GM19468 (cell line): ENCODE data around the gene PPFIA2.

Experiments
- ATAC-seq: cut with Tn5 transposase; IDR thresholded peaks from one replicate; pipeline ENCODE4 v1.9.1; 2021; ENCODE audit warnings: mild to moderate bottlenecking, moderate library complexity, moderate number of reproducible peaks; ENCODE audit not compliant: unreplicated experiment; ENCODE audit errors: extremely low read depth

The PPFIA2 gene

GRCh38 chr12:81759190-81760051 is at the start of gene PPFIA2:
TSS of gene PPFIA2 (minus strand) at chr12:81759350.
- ATAC-seq, result no peak

- no peak for ATAC-seq
Observed at GRCh38 chr12:81800298-81801148, 41.4 kb upstream of the PPFIA2 start.

DNA sequence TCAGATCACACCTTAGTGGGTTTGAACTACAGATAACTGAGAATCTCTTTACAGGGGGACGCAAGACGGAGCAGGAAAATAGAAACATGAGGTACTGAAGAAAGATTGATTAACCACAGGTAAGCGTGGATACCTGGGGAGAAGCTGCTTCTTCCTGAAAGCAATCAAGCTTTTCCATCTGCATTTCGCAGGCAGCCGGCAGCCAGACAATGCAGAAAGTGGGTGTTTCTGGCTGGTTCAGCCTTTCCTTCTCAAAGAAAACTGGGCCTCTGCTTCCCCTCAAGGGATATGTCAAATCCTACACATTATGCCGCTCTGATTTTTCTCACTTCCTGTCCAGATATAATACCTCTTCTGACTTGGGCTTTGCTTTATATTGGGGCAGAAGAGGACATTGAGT is 39.1 kb upstream of the PPFIA2 start:
- ATAC-seq, result no peak

GRCh38 chr12:81797100-81797499 is 38.0 kb upstream of the PPFIA2 start:
- ATAC-seq, result no peak

GRCh38 chr12:81792666-81793065 is 33.5 kb upstream of the PPFIA2 start:
- no peak for ATAC-seq

GRCh38 chr12:81779216-81779615 is 20.1 kb upstream of the PPFIA2 start:
- ATAC-seq, result no peak

DNA sequence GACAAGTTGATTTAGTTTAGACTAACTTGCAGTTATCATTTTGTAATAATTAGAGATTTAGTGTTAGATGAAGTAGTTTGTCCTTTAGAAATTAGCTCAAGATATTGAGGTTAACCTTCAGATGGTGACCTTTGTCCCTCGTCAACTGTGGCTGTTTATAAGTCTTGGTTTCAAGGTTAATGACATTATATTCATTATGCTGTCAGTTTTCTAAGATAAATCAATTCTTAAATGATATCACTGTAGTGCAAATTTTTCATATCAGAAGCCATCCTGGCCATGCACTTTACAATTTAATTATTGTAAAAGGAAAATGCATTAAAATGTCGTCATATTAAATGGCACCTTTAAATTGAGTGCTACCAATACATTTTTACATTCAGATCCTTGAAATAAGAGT is 19.6 kb upstream of the PPFIA2 start:
- ATAC-seq, result no peak

DNA sequence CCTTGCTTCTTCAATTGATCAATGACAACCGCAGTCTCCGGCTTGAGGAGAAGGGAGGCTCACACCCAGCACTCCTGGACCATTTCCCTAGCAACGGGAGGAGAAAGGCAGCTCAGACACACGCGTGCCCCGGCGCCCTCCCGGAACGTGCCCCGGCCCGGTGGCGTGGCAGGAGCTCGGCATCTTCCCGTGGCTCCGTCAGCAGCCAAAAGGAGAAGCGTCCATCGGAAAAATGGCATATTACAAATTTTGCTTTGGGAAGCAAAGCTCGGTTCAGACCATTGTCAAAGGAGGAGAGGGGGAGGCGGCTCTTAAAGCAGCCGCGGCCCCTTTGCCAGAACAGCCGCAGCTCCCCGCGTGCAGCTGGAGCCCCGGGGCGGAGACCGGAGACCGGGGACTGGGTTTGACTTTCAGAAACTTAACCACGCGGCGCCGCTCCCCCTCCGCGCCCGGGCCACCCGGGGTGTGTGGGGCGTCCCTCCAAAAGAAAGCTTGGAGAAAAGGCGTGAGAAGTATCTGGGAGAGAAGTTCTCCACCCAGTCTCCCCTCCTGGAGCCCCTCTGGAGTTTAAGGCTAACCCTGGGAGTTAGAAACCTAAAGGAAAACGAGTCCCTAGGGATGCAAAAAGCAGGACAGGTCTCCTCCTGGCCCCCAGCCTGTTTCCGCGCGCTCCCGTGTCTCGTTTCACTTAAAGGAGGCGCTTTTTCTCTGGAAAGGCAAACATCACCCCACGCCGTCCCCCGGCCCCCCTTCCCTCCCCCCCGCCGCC is 545 bp downstream of the PPFIA2 start:
- ATAC-seq, result no peak

GRCh38 chr12:81757731-81758365 is 1.3 kb downstream of the PPFIA2 start:
- ATAC-seq, result no peak

- no peak for ATAC-seq
Observed at GRCh38 chr12:81729781-81730180, 29.4 kb downstream of the PPFIA2 start.

DNA sequence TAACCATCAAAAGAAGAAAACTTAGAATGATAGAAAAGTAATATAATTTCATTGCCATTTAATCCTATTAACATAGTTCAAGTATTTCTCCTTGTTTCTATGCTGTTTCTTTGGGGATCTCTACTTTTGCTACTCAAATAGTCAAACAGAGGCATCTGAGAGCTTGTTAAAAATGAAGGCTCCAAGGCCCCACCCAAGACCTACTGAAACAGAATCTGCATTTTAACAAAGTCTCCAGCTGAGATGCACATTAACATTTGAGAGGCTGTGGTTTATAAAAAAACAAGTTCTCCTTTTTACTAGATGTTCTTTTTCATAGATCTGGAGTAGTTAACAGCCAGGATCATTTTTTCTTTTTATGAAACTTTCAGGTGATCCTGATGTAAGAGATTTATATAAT is 31.8 kb downstream of the PPFIA2 start:
- ATAC-seq, result no peak

DNA sequence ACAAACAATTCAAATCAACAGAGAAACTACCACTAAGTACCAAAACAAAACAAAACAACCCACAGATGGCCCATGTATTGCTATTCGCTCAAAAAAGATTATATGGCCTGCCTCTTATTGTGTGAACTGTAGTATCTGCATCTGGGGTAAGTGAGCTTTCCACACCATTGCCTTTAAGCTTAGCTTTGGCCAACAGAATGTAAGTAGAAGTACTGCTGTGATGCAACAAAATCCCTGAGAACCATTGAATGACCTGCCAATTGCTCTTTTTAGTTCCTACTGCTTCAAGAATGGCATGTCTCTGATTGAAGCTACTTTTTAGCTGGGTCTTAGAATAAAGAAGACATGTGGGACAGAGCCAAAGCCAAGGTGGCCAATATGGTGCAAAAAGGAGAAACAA is 32.5 kb downstream of the PPFIA2 start:
- no peak for ATAC-seq

GRCh38 chr12:81723361-81723760 is 35.8 kb downstream of the PPFIA2 start:
- no peak for ATAC-seq

DNA sequence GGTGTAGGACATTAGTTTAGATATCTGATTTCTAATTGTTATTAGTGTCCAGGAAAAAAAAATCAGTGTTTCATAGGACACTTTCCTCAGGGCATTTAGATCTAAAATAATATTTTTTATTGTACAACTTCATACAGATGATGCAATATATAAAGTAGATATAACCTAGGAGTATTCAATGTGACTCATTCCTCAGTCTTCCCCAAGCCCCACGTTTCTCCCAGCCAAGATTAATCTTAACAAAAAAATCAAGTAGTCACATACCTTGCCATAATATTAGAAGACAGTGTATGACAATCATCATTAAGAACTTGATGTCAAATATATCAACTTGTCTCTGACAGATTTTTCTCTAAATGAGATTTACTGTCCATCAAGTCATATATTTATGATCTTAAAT is 37.1 kb downstream of the PPFIA2 start:
- ATAC-seq, result no peak

- no peak for ATAC-seq
Observed at GRCh38 chr12:81718616-81719015, 40.5 kb downstream of the PPFIA2 start.

DNA sequence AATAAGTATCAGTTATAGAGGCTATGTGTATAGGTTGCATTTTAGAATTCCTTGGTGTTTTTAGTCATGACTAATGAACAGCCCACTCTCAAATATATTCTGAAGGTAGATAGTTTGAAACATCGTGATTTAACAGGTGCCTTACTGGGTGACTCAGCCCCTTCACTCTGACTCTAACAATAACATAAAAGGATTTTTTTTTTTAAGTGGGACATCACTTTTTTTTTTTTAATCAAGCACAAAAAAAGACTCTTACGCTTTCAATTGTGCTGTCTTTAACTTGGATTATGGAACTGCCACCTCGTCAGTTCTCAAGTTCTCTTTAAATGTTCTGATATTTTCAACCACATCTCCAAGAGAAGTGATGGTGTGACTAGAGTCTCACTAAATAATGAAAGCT is 46.6 kb downstream of the PPFIA2 start:
- ATAC-seq, result no peak

- ATAC-seq, result no peak
Observed at GRCh38 chr12:81705586-81705985, 53.6 kb downstream of the PPFIA2 start.

DNA sequence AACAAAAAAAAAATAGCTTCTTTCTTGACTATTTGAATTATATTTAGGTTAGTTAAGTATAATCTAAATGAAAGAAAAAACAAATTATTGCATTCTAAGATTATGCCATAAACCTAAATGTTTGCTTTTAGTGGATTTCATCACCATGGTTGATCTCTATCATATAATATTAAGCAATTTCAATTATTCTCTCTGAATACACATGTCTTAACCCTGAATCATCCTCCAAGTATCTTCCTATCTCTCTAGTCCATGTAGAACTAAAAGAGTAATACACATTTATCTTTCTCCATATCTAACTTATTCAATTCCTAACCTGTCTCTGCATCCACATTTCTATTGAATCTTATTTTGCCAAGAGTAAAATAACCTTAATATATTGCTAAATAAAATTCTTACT is 59.6 kb downstream of the PPFIA2 start:
- no peak for ATAC-seq

- no peak for ATAC-seq
Observed at GRCh38 chr12:81692008-81692407, 67.1 kb downstream of the PPFIA2 start.

GRCh38 chr12:81683881-81684280 is 75.3 kb downstream of the PPFIA2 start:
- no peak for ATAC-seq
